ENCODE data around the gene ANKRD44. TPM values are rescaled to one million over a fixed set of nuclear protein-coding genes. Genes with fewer than 3 reads are reported as not detected.

ANKRD44 gene
- total and polyA plus RNA-seq, 2 of the 8 experiments (the other 6 are each of a cell fraction or from before 2014, with no cell fraction given) = 1.2 to 1.3 TPM

DNA sequence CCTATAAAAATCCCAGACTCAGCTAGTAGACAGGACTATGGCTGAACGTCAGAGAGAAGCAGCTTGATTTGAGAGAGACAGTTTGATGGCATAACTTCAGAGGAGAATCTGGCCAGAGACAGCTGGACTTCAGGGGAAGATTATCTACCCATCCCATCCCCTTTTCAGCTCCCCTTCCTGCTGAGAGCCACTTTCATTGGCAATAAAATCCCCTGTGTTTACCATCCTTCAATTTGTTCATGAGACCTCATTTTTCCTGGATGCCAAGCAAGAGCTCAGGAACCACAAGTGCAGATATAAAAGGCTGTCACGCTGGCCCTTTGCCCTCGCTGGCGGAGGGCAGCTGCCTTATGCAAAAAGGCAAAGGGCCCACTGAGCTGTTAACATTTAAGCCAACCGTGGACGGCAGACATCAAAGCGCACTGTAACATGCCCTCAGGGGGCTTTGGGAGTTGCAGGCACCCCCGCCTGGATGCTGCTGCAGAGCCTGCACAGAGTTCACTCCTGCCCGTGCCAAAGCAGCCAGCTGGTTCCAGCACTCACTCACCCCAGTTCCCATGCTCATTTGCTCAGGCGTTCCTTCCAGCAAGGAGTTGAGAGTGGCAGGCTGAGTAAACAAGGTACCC lies 219.7 kb downstream of the ANKRD44 start:
- Histone ChIP-seq H3K4ac (replicated peaks; ENCODE audit: insufficient read length, low read depth, low read length) (no peak overlapping the region), H3K79me1 (ENCODE audit: low read depth, low read length) (no peaks in the 10 kb centered on the region), H2BK12ac (ENCODE audit: low read depth, low read length) (no peak overlapping the region), H2BK5ac (ENCODE audit: low read depth, low read length) (no peak overlapping the region), H3K27ac (ENCODE audit: low read depth, low read length) (no peak overlapping the region), H3K4me3 (ENCODE audit: extremely low read depth in 1 of 4, insufficient read depth in 2 of 4, low read depth in 3 of 4, low read length in 4 of 4) (no peak overlapping the region), H3K4me2 (ENCODE audit: insufficient read depth in 1 of 2, low read depth in 2 of 2, low read length in 2 of 2) (no peak overlapping the region), H3K9me3 (ENCODE audit: insufficient read depth in 2 of 2, low read depth in 1 of 2, low read length in 1 of 2) (no peaks in the 10 kb centered on the region), H4K20me1 (replicated peaks in 1 of 2; ENCODE audit: control insufficient read depth in 1 of 2, insufficient read depth in 2 of 2, low read length in 2 of 2) (no peaks in the 10 kb centered on the region), H3K79me2 (ENCODE audit: control insufficient read depth in 1 of 2, insufficient read depth in 2 of 2, low read length in 2 of 2) (no peaks in the 10 kb centered on the region), H3K56ac (replicated peaks; ENCODE audit: insufficient read length, low read depth, low read length) (no peak overlapping the region), H4K5ac (ENCODE audit: insufficient read length, low read depth, low read length) (no peak overlapping the region), H2BK15ac (ENCODE audit: low read length) (no peak overlapping the region), H3K4me1 (replicated peaks in 1 of 4; ENCODE audit: control insufficient read depth in 3 of 4, insufficient read depth in 4 of 4, low read length in 3 of 4) (no peaks in the 10 kb centered on the region), H4K8ac (ENCODE audit: extremely low read depth, insufficient read depth, low read length) (no peak overlapping the region), H4K91ac (replicated peaks; ENCODE audit: insufficient read length, low read length) (no peak overlapping the region), H2BK120ac (replicated peaks; ENCODE audit: low read depth, low read length) (no peak overlapping the region), H3K23ac (ENCODE audit: insufficient read length) (no peak overlapping the region), H3K9ac (replicated peaks in 1 of 4; ENCODE audit: extremely low read depth in 1 of 4, low read depth in 3 of 4, low read length in 3 of 4) (no peak overlapping the region), H2AK5ac (ENCODE audit: low read depth, low read length) (no peak overlapping the region), H3K36me3 (ENCODE audit: control insufficient read depth in 2 of 4, insufficient read depth in 4 of 4, low read length in 3 of 4) (no peaks in the 10 kb centered on the region), H3K14ac (ENCODE audit: insufficient read length) (no peak overlapping the region), H2BK20ac (ENCODE audit: low read length) (no peak overlapping the region), H2AFZ (ENCODE audit: low read length) (no peak overlapping the region), H3K27me3 (replicated peaks in 1 of 4; ENCODE audit: control insufficient read depth in 3 of 4, extremely low read depth in 1 of 4, insufficient read depth in 3 of 4, low read length in 3 of 4) (no peaks in the 10 kb centered on the region), H3K23me2 (ENCODE audit: low read depth, low read length) (no peaks in the 10 kb centered on the region), H3K18ac (ENCODE audit: extremely low read depth, low read length) (no peak overlapping the region)
- WGBS, 2 experiments (ENCODE audit: extremely low coverage in 1 of 2, insufficient coverage in 1 of 2, insufficient read length in 1 of 2, insufficient replicate concordance in 2 of 2, low coverage in 1 of 2, low lambda C conversion rate in 2 of 2, missing lambda C conversion rate in 1 of 2) = 79% methylated on average over 10 of the region's 10 CpGs; no CpG with 5 or more reads in 1 of the 2 experiments
- no peak for TF ChIP-seq CBX8 (IDR thresholded peaks at IDR 0.05; ENCODE audit: borderline replicate concordance, low read depth, low read length)
- no peak for TF ChIP-seq EGR1 (IDR thresholded peaks at IDR 0.05; ENCODE audit: borderline replicate concordance, low read depth, low read length)
- TF ChIP-seq E2F6 (IDR thresholded peaks at IDR 0.05) = no peak
- TF ChIP-seq TCF12 (IDR thresholded peaks at IDR 0.05; ENCODE audit: low read depth, low read length) = no peak
- TF ChIP-seq YY1 (IDR thresholded peaks at IDR 0.05; ENCODE audit: low read depth, low read length) = no peak
- POLR2A ChIA-PET (ENCODE audit: partially characterized antibody) = no interaction called here
- DNase-seq (ENCODE audit: low read depth in 1 of 2, low spot score in 2 of 2) = peak in 1 of 2 experiments; percentile 48
- FAIRE-seq = no peak
- CTCF ChIA-PET (ENCODE audit: partially characterized antibody) = interaction anchor here (0.6 to 2.7 kb wide), 10 partner anchors 15 to 960 kb away, joined by 3 to 12 read pairs (median 4); no protein-coding TSS in a partner anchor

Data from H1 (cell line).